ENCODE measurements around the gene DIO3. TPM values are rescaled to one million over a fixed set of nuclear protein-coding genes. Genes with fewer than 3 reads are reported as not detected.

The DIO3 gene
- total RNA-seq, 1 donor from 2014 or later, result 1.9 TPM

GRCh38 chr14:101561897-101562490, 699 bp downstream of the DIO3 start:
- no peak for TF ChIP-seq CTCF (IDR thresholded peaks at IDR 0.05)
- Histone ChIP-seq H3K36me3 (no peaks in the 10 kb centered on the region), H3K9me3 (peaks cover 12% of the 10 kb centered on the region), H3K27ac (no peak overlapping the region), H3K27me3 (ENCODE audit: low read depth) (peaks cover 74% of the 10 kb centered on the region), H3K4me3 (no peak overlapping the region), H3K4me1 (no peaks in the 10 kb centered on the region)
- no peak for ATAC-seq
- DNase-seq, result no peak
- intact Hi-C loops (cut with DNase I), result no loop called here

- no peak for ATAC-seq
- DNase-seq, result peak; percentile 11
- Histone ChIP-seq H3K4me3 (no peak overlapping the region), H3K4me1 (no peaks in the 10 kb centered on the region), H3K27me3 (ENCODE audit: low read depth) (peaks cover 79% of the 10 kb centered on the region), H3K36me3 (no peaks in the 10 kb centered on the region), H3K9me3 (peaks cover 12% of the 10 kb centered on the region), H3K27ac (no peak overlapping the region)
- intact Hi-C loops (cut with DNase I), result no loop called here
- TF ChIP-seq CTCF (IDR thresholded peaks at IDR 0.05), result no peak
Measured at GRCh38 chr14:101562659-101563351, 1.5 kb downstream of the DIO3 start.

- DNase-seq (no peak), ATAC-seq (no peak)
- H3K4me1 ChIP-seq, result no peaks in the 10 kb centered on the region
- TF ChIP-seq CTCF (IDR thresholded peaks at IDR 0.05), result no peak
- H3K27ac ChIP-seq, result no peak overlapping the region
- no peak overlapping the region for H3K4me3 ChIP-seq
- intact Hi-C loops (cut with DNase I), result no loop called here
- H3K36me3 ChIP-seq, result no peaks in the 10 kb centered on the region
- peaks cover 12% of the 10 kb centered on the region for H3K9me3 ChIP-seq
- H3K27me3 ChIP-seq (ENCODE audit: low read depth), result peaks cover 74% of the 10 kb centered on the region
Measured at GRCh38 chr14:101563352-101563653, 2.0 kb downstream of the DIO3 start.

- Histone ChIP-seq H3K36me3 (no peaks in the 10 kb centered on the region), H3K4me3 (no peak overlapping the region), H3K4me1 (no peaks in the 10 kb centered on the region), H3K9me3 (peaks cover 12% of the 10 kb centered on the region), H3K27ac (no peak overlapping the region), H3K27me3 (ENCODE audit: low read depth) (peaks cover 71% of the 10 kb centered on the region)
- intact Hi-C loops (cut with DNase I), result no loop called here
- no peak for TF ChIP-seq CTCF (IDR thresholded peaks at IDR 0.05)
- ATAC-seq (no peak), DNase-seq (peak; percentile 26)
Measured at GRCh38 chr14:101563654-101564443, 2.6 kb downstream of the DIO3 start.

GRCh38 chr14:101564444-101564776, 3.1 kb downstream of the DIO3 start:
- no peak for ATAC-seq
- Histone ChIP-seq H3K4me3 (no peak overlapping the region), H3K4me1 (no peaks in the 10 kb centered on the region), H3K27me3 (ENCODE audit: low read depth) (peaks cover 70% of the 10 kb centered on the region), H3K36me3 (no peaks in the 10 kb centered on the region), H3K9me3 (peaks cover 12% of the 10 kb centered on the region), H3K27ac (no peak overlapping the region)
- intact Hi-C loops (cut with DNase I), result no loop called here
- no peak for TF ChIP-seq CTCF (IDR thresholded peaks at IDR 0.05)
- DNase-seq, result no peak
